GM18868 (cell line): ENCODE results near the gene ETNK2.

Experiments used
- ATAC-seq: cut with Tn5 transposase; IDR thresholded peaks from one replicate; pipeline ENCODE4 v1.9.1; 2021; ENCODE audit warnings: mild to moderate bottlenecking, moderate library complexity; ENCODE audit not compliant: unreplicated experiment

ETNK2 gene

DNA sequence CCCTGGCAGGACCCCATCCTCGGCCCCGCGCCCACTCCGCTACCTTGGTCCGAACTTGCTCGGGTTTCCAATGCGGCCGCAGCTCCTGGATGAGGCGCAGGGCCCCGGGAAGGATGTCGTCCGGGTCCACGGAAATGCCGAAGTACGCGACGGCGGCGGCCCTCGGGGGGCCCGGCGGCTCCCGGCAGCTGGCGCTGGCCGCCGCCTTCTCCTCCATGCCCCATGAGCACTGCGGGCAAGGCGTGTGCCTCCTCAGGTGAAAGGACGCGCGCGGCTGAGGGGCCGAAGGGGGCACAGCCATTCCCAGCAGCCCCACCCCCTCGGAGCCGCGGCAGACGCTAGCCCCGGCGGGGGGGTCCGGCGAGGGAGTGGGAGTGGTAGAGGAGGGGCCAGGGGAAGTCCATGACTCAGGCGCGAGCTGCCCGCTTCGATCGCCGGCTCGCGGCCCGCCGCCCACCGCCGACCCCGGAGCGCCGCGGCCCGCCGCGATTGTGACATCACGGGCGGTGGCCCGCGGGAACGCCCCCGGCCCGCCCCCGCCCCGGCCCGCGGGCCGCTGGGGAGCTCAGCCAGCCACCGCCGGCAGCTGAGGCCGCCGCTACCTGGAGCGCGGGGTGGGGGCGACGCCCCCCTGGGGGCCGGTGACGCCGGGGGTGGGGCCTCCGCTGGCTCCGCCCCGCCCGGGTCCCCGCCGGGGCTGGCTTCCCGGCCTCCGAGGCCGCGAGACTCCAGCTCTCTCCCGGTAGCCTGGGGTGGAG lies at the start of gene ETNK2:
TSS of gene ETNK2 (minus strand) at position 493 of the 758 bp plus-strand sequence. CDS start at position 301, 192 bp downstream.
- no peak for ATAC-seq

- no peak for ATAC-seq
Observed at GRCh38 chr1:204201348-204202040, 49.6 kb upstream of the ETNK2 start.

GRCh38 chr1:204199579-204199978 lies 47.7 kb upstream of the ETNK2 start:
- ATAC-seq, result no peak

GRCh38 chr1:204198348-204199340 lies 46.8 kb upstream of the ETNK2 start:
- no peak for ATAC-seq

DNA sequence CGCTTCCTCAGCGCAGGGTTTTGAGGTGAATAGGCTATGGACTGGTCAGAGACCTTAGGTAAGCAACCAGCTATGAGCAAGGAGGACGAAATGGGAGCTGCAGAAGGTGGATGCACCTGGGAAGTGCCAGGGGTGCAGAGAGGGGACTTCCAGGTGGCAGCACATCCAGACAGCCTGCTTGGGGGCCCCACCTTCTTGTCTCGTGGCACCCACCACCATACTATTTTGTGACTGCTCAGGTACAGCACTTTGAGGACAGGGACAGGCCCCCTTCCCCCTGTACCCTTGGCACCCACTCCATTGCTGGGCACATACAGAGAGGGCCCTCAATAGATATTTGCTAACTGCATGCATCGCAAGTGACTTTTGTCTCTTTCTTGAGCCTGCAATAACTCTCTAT lies 45.2 kb upstream of the ETNK2 start:
- ATAC-seq, result no peak

GRCh38 chr1:204196068-204196795 lies 44.4 kb upstream of the ETNK2 start, which contains the start of gene KISS1:
TSS of gene KISS1 (minus strand) at chr1:204196491. CDS start at chr1:204192876, 3,615 bp downstream.
- no peak for ATAC-seq

DNA sequence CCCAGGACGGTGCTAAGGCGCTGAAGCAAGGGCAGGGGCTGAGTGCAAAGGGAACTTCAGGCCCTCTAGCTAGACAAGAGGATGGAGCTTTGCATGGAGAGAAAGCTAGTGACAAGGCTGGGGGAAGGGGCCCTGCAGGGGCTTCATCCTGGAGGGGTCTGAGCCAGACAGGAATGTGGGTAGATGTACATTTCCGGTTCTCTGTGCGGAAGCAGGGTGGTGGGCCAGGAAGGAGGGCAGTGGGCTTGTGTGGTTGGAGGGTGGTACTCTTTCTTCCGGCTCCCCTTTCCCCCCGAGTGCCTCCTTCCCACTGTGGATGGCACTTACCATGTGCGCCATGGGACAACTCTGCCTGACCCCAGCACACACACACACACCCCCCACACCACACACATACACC lies 42.9 kb upstream of the ETNK2 start:
- no peak for ATAC-seq

GRCh38 chr1:204194080-204194479 lies 42.2 kb upstream of the ETNK2 start:
- no peak for ATAC-seq

DNA sequence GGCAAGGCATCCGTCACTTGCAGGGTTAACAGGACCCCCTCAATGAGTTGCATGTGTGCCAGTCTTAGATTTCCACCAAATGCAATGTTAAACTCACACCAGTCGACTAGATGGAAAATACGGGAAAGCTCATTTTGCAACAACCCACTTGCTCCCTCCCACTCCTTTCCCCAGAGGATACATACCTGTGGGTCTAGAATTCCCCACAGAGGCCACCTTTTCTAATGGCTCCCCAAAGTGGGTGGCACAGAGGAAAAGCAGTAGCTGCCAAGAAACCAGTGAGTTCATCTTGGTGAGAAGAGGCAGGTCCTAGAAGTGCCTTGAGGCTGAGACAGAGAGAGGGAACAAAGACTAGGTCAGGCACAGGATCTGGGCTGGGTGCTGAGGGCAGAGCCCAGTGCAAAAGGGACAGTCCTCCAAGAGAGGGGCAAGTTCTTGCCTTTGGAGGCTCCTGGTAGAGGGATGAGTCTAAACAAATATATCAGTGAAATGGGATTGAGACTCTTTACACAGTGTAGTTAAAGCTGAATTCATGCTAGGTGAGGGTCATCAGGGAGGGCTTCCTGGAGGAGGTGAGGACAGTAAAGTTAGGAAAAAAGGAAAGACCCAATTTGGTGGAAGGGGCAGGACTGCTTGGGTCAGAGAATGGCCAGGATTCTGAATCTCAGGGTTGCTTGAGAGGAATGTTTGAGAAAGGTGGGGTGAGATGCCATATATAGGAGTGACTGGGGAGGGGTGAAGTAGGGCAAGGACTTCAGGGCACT lies 40.9 kb upstream of the ETNK2 start:
- no peak for ATAC-seq

GRCh38 chr1:204192046-204192445 lies 40.2 kb upstream of the ETNK2 start:
- no peak for ATAC-seq

- no peak for ATAC-seq
Observed at GRCh38 chr1:204191456-204191855, 39.6 kb upstream of the ETNK2 start.

GRCh38 chr1:204190212-204191211 lies 38.7 kb upstream of the ETNK2 start:
- ATAC-seq, result no peak

DNA sequence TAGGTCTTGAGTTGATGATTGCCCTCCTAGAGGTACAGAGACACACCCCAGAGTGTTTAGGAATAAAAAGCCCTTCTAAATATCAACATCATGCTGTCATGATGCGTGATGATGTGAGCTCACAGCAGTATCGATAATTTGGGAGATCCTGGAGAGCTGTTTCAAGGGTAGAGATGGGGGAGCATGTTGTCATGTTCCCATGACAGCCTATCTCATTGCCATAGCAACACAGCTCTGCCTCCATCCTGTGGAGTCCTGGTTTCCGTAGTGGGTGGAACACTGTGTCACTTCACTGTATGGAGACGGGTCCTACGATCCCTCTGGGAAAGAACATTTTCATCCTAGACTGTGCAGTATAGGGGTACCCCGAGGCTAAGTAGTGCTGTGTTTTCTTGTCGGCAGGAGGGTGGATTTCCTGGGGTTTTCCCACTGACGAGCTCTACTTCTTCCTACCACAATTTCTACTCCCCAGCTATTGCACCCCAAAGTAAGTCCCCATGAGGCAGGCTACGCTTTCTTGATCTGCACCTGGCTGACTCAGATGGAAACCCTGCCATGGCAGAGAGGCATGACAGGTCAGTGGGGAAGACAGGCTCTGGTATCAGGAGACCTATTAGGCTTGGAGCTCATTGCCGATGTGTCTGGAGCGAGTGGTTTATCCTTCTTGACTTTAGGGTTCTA lies 37.3 kb upstream of the ETNK2 start:
- ATAC-seq, result peak; percentile 60

DNA sequence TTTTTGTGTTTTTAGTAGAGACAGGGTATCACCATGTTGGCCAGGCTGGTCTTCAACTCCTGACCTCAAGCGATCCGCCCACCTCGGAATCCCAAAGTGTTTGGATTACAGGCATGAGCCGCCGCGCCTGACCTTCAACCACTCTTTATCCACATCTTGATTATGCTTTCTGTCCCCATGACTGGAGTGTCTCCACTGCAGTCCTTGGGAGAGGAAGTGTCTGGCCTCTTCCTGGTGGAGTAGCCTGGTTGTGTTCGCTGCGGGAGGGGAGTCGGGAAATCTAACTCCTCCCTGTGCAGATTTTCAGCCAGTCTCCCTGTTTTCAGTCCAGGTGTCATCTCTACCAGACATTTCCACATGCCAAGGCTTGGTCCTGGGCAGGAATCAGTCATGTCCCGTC lies 34.8 kb upstream of the ETNK2 start:
- ATAC-seq, result no peak

- no peak for ATAC-seq
Observed at GRCh38 chr1:204181116-204181515, 29.3 kb upstream of the ETNK2 start.

DNA sequence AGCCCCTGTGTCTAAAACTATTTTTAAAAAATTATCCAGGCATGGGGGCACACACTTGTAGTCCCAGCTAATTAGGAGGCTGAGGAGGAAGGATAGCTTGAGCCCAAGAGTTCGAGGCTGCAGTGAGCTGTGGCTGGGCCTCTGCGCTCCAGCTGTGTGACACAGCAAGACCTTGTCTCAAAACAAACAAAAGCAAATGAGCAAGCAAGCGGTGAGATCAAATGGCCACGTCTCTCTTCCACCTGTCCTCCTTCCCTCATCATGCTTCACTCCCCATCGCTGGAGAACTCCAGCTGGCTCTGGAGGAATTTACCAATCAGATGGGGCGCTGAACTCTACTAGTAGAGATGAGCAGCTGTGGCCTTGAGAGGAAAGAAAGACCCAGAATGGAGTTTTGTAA lies 28.3 kb upstream of the ETNK2 start:
- no peak for ATAC-seq

DNA sequence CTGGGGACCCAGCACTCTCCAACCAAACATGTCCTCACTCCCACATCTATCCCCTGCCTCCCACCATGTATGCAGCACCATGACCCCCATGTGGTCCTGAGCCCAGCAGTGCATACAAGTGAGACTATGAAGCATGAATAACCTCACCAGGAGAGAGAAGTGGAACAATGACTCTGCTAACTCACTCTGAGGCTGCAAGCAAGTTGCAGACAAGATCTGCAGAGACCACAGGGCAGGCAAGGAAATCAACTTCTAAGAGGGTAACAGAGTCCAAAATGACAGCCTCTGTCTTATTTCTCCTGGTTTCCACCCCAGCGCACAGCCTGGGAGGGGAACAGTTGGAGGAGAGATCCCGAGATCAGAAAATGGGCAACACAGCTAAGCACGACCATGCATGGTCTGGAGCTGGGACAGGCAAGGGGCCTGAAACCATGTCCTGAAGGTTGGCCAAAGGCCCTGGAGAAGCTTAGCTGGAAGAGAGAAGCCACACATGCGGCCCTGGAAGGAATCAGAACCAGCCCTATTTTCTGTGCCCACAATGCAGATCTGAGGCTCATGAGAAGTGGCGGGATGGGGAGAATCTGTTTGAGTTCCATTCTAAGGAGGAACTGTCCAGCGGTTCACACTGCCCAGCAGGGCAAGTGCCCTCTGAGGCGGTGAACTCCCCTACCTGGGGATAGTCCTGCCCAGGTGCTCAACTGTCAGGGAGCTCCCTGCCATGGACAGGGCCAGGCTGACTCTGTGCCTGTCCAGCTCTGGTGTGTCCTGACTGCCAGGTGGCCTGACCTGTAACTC lies 26.8 kb upstream of the ETNK2 start:
- ATAC-seq, result no peak
